RWPE1 (cell line): Measurements from ENCODE around the gene COL10A1.

ENCODE experiments used
- CTCF ChIA-PET: fragments of 350-600 bp; sonication (Branson Sonifier 250); formaldehyde crosslinking; extraction: SDS; loops from one replicate; lab custom pipeline; 2021; lab: Yijun Ruan, JAX
- POLR2A ChIA-PET: fragments of 400-600 bp; formaldehyde crosslinking; extraction: SDS; loops from one replicate; lab custom pipeline; 2020; ENCODE audit warnings: antibody characterized with exemption; ENCODE audit not compliant: low non-redundant PET; lab: Yijun Ruan, JAX
- DNase-seq: peaks from one replicate; pipeline ENCODE4 v3.0.0; 2012; ENCODE audit warnings: low spot score
- H3K27ac ChIP-seq: fragments of 450-650 bp; 2 replicates; pipeline ENCODE4 v1.5.1; 2017
- CTCF ChIP-seq: fragments of 450-650 bp; conservative IDR thresholded peaks from 2 replicates; pipeline ENCODE4 v1.5.1; 2017; ENCODE audit warnings: low read depth, mild to moderate bottlenecking

COL10A1 gene

DNA sequence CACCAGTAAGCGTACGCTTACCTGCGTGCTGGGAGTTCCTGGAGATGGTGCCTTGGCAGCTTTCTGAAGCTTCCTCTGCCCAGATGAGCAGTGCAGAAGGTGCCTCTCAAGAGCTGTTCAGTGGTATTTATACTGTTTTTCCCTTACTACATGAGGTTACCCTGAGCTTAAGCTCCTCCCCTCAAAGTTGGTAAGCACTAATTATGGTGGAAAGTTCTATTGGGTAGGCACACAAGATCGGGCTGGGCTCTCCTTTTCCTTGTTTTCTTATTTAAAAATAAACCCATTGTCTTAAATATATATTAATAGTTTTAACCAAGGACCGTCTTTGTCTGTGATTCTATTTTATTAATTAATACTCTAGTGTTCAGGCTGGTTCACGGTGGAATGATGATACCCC is at the start of gene COL10A1:
TSS of gene COL10A1 (minus strand) at position 101 of the 400 bp plus-strand sequence. CDS start 640 bp downstream, outside the sequence.
- POLR2A ChIA-PET: no interaction called here
- TF ChIP-seq CTCF: no peak
- no peak within 1 kb of the TSS for H3K27ac ChIP-seq
- no peak for DNase-seq
- CTCF ChIA-PET: no interaction called here

DNA sequence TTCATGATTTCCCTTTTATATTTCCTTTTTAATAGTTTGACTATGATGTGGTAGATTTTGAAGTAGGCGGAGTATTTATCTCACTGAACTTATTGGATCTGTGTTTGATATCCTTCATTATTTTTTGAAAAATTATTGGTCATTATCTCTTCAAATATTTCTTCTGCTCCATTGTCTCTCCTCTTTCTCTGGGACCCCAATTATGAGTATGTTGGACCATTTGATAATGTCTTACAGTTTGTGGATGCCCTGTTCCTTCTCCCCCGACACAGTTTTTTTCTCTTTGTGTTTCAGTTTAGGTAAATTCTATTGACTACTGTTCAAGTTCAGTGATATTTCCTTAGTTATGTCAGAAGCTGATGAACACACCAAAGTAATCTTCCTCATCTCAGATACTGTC is 49.4 kb upstream of the COL10A1 start:
- ChIA-PET POLR2A (no interaction called here), CTCF (interaction anchor here (0.7 kb wide), 1 partner anchor 1308 kb away, joined by 6 read pairs; no protein-coding TSS in a partner anchor)
- no peak overlapping the region for H3K27ac ChIP-seq
- DNase-seq: no peak
- TF ChIP-seq CTCF: no peak

GRCh38 chr6:116173928-116174327 is 48.0 kb upstream of the COL10A1 start:
- CTCF ChIA-PET: no interaction called here
- POLR2A ChIA-PET: no interaction called here
- DNase-seq: no peak
- no peak overlapping the region for H3K27ac ChIP-seq
- TF ChIP-seq CTCF: no peak

DNA sequence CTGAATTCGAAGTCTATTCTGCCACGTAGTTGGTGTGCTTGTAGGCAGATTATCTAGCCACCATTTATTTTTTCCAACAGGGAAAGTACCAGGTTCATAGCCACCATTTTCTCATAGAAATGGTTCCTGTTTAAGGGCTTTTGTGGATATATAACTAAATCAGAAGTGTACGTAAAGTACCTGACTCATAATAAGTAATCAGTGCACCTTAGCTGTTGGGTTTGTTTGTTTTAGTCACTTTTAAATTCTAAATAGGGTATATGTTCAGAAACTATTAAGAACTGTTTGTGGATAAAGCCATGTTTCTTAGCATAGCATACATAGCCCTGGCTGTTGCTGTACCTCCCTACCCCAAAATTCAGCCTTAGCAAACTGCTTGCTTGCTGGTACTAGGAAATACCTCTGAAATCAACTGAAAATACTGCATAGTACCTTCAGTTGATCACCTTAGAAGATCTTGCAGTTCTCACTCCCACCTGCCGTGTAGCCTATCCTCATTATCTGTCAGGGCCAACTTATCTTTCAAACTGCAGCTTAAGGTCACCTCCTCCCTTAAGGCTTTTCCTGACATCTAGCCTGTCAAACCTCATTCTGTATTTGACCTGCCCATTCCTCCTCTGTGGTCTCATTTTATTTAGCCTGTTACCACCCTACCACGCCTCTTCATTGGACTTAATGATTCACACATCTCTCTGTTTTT is 44.6 kb upstream of the COL10A1 start:
- ChIA-PET POLR2A (no interaction called here), CTCF (no interaction called here)
- no peak overlapping the region for H3K27ac ChIP-seq
- DNase-seq: no peak
- no peak for TF ChIP-seq CTCF

GRCh38 chr6:116169880-116170279 is 43.9 kb upstream of the COL10A1 start:
- CTCF ChIA-PET: no interaction called here
- TF ChIP-seq CTCF: no peak
- POLR2A ChIA-PET: no interaction called here
- no peak overlapping the region for H3K27ac ChIP-seq
- DNase-seq: no peak

- CTCF ChIA-PET: no interaction called here
- POLR2A ChIA-PET: no interaction called here
Observed at GRCh38 chr6:116168148-116168547, 42.2 kb upstream of the COL10A1 start.

More at GRCh38 chr6:116168148-116168547, 42.2 kb upstream of the COL10A1 start:
- TF ChIP-seq CTCF: no peak
- no peak overlapping the region for H3K27ac ChIP-seq
- no peak for DNase-seq
